Right atrium auricular region (tissue), 2 donors: ENCODE data around the gene RTN4R. TPM values are rescaled to one million over a fixed set of nuclear protein-coding genes. Genes with fewer than 3 reads are reported as not detected.

Experiments
- DNase-seq: peaks from one replicate; pipeline ENCODE4 v3.0.0-alpha.2; 2019; ENCODE audit warnings: low spot score
- H3K27ac ChIP-seq, 2 donors: fragments of 200-600 bp; sonication (generic); 1 replicate in 1 of 2; 2 replicates in 1 of 2; pipeline ENCODE4 v1.5.1; 2016 to 2019
- H3K27me3 ChIP-seq, 2 donors: fragments of 200-600 bp; sonication (generic); one replicate each; pipeline versions ENCODE4 v1.5.1 to v1.6.0; 2017 to 2019
- H3K36me3 ChIP-seq: fragments of 200-600 bp; sonication (generic); one replicate; pipeline ENCODE4 v1.5.1; 2016
- H3K4me1 ChIP-seq, 2 donors: fragments of 200-600 bp; sonication (generic); one replicate each; pipeline versions ENCODE4 v1.5.1 to v1.6.0; 2017 to 2019
- H3K4me3 ChIP-seq, 2 donors: fragments of 200-600 bp; sonication (generic); 1 replicate in 1 of 2; 2 replicates in 1 of 2; pipeline ENCODE4 v1.5.1; 2017 to 2019; ENCODE audit warnings: mild to moderate bottlenecking in 1 of 2, moderate library complexity in 1 of 2
- H3K9me3 ChIP-seq, 2 donors: fragments of 200-600 bp; sonication (generic); one replicate each; pipeline ENCODE4 v1.5.1; 2019
- CTCF ChIP-seq, 2 donors: fragments of 200-600 bp; sonication (generic); IDR thresholded peaks; one replicate each; pipeline ENCODE4 v1.5.1; 2019; ENCODE audit warnings: antibody characterized with exemption in 2 of 2
- total RNA-seq, 2 donors: library from RNA; depleted of rRNA; stranded (reverse); fragments of >200 nt; gene quantifications; one replicate each; pipeline ENCODE4 v1.1.0, GENCODE V29; 2016

RTN4R gene
- total RNA-seq, 2 donors from 2014 or later = 1.0 to 2.0 TPM

- no peaks in the 10 kb centered on the region for H3K9me3 ChIP-seq
- no peaks in the 10 kb centered on the region for H3K36me3 ChIP-seq
- no peak for TF ChIP-seq CTCF (IDR thresholded peaks at IDR 0.05)
- H3K4me1 ChIP-seq = peaks cover 0 to 10% of the 10 kb centered on the region in 2 donors
- H3K27me3 ChIP-seq = no peaks in the 10 kb centered on the region
- no peak for DNase-seq
- H3K27ac ChIP-seq = no peak overlapping the region
- H3K4me3 ChIP-seq = no peak overlapping the region
Observed at GRCh38 chr22:20232781-20233180, 35.3 kb downstream of the RTN4R start.

- Histone ChIP-seq H3K27me3 (no peaks in the 10 kb centered on the region), H3K4me3 (no peak overlapping the region), H3K36me3 (no peaks in the 10 kb centered on the region), H3K27ac (no peak overlapping the region), H3K9me3 (no peaks in the 10 kb centered on the region), H3K4me1 (peaks cover 0 to 10% of the 10 kb centered on the region in 2 donors)
- TF ChIP-seq CTCF (IDR thresholded peaks at IDR 0.05) = no peak
- no peak for DNase-seq
Observed at GRCh38 chr22:20232237-20232598, 35.9 kb downstream of the RTN4R start.

GRCh38 chr22:20231514-20232236 lies 36.4 kb downstream of the RTN4R start:
- no peak for DNase-seq
- H3K4me3 ChIP-seq = no peak overlapping the region
- TF ChIP-seq CTCF (IDR thresholded peaks at IDR 0.05) = no peak
- H3K9me3 ChIP-seq = no peaks in the 10 kb centered on the region
- H3K4me1 ChIP-seq = peaks cover 0 to 10% of the 10 kb centered on the region in 2 donors
- no peaks in the 10 kb centered on the region for H3K36me3 ChIP-seq
- no peaks in the 10 kb centered on the region for H3K27me3 ChIP-seq
- no peak overlapping the region for H3K27ac ChIP-seq

- no peaks in the 10 kb centered on the region for H3K9me3 ChIP-seq
- H3K27ac ChIP-seq = no peak overlapping the region
- TF ChIP-seq CTCF (IDR thresholded peaks at IDR 0.05) = no peak
- no peaks in the 10 kb centered on the region for H3K36me3 ChIP-seq
- peaks cover 0 to 10% of the 10 kb centered on the region in 2 donors for H3K4me1 ChIP-seq
- H3K4me3 ChIP-seq = no peak overlapping the region
- no peak for DNase-seq
- no peaks in the 10 kb centered on the region for H3K27me3 ChIP-seq
Observed at GRCh38 chr22:20230777-20231420, 37.2 kb downstream of the RTN4R start.

- H3K4me3 ChIP-seq = no peak overlapping the region
Observed at GRCh38 chr22:20229916-20230775, 38.0 kb downstream of the RTN4R start.

More at GRCh38 chr22:20229916-20230775, 38.0 kb downstream of the RTN4R start:
- Histone ChIP-seq H3K9me3 (no peaks in the 10 kb centered on the region), H3K4me1 (peaks cover 0 to 10% of the 10 kb centered on the region in 2 donors), H3K36me3 (no peaks in the 10 kb centered on the region), H3K27me3 (no peaks in the 10 kb centered on the region), H3K27ac (no peak overlapping the region)
- no peak for DNase-seq
- TF ChIP-seq CTCF (IDR thresholded peaks at IDR 0.05) = no peak
